Suprapubic skin (tissue), 4 donors: Measurements from ENCODE around the gene DPP10.

Experiments
- CTCF ChIP-seq, 2 donors: fragments of 200-600 bp in 1 of 2; fragments of 450-650 bp in 1 of 2; sonication (generic) in 1 of 2; IDR thresholded peaks; one replicate each; pipeline ENCODE4 v1.5.1; 2016 to 2019; ENCODE audit warnings: antibody characterized with exemption in 2 of 2, mild to moderate bottlenecking in 1 of 2, moderate library complexity in 1 of 2
- EP300 ChIP-seq: sonication (generic); formaldehyde crosslinking; IDR thresholded peaks from one replicate; pipeline ENCODE4 v1.6.1; 2017; ENCODE audit warnings: antibody characterized with exemption
- POLR2A ChIP-seq, 2 donors: fragments of 450-650 bp; IDR thresholded peaks; one replicate each; pipeline ENCODE4 v1.6.1; 2017; ENCODE audit warnings: antibody characterized with exemption in 2 of 2, mild to moderate bottlenecking in 2 of 2, moderate library complexity in 2 of 2
- POLR2AphosphoS5 ChIP-seq, 3 donors: sonication (generic); formaldehyde crosslinking; IDR thresholded peaks; one replicate each; pipeline ENCODE4 v1.6.1; 2017; ENCODE audit warnings: antibody characterized with exemption in 3 of 3

GRCh38 chr2:114717049-114717448, 274.6 kb downstream of the DPP10 start:
- TF ChIP-seq CTCF (IDR thresholded peaks at IDR 0.05) (no peak), POLR2A (IDR thresholded peaks at IDR 0.05) (no peak), POLR2AphosphoS5 (IDR thresholded peaks at IDR 0.05) (no peak), EP300 (no peak)
